Measurements from ENCODE around the gene CCR5. TPM values are rescaled to one million over a fixed set of nuclear protein-coding genes. Genes with fewer than 3 reads are reported as not detected.

CCR5 gene
- total and polyA plus RNA-seq, 9 of the 15 experiments (the other 6 are each of a cell fraction or from before 2014, with no cell fraction given): not detected

Other genes starting within 250 kb of the CCR5 start
Only the 7 nearest of the 8 such genes appear.
- not detected in 2 replicates for gene CCR1, start 162.6 kb upstream of the CCR5 start, total RNA-seq (2014; rRNA removed)
- not detected in 2 replicates for gene CCR1, start 162.6 kb upstream of the CCR5 start, total RNA-seq (2014; rRNA removed; fragmentation: Illumina TruSeq; extraction: Trizol)
- gene CCR1, start 162.6 kb upstream of the CCR5 start, total RNA-seq (2015; rRNA removed; fragmentation: Illumina TruSeq; extraction: Trizol): not detected in 2 replicates
- 0.09 TPM in 1 of 2 replicates, not detected in the other for gene CCR1, start 162.6 kb upstream of the CCR5 start, total RNA-seq (2021)
- gene CCR1, start 162.6 kb upstream of the CCR5 start, polyA plus RNA-seq (2011; rRNA removed): not detected in 2 replicates
- gene CCR1, start 162.6 kb upstream of the CCR5 start, polyA plus RNA-seq (2014; fragmentation: Illumina TruSeq; extraction: Trizol): not detected in 2 replicates
- not detected for gene CCR1, start 162.6 kb upstream of the CCR5 start, polyA plus RNA-seq (2014; fragmentation: Nextera tagmentation; extraction: Ambion mirVana)
- not detected in 2 replicates for gene CCR1, start 162.6 kb upstream of the CCR5 start, polyA plus RNA-seq (2014; rRNA removed)
- gene CCR3, start 128.5 kb upstream of the CCR5 start, total RNA-seq (2014; rRNA removed): not detected in 2 replicates
- gene CCR3, start 128.5 kb upstream of the CCR5 start, total RNA-seq (2014; rRNA removed; fragmentation: Illumina TruSeq; extraction: Trizol): not detected in 2 replicates
- gene CCR3, start 128.5 kb upstream of the CCR5 start, total RNA-seq (2015; rRNA removed; fragmentation: Illumina TruSeq; extraction: Trizol): not detected in 2 replicates
- gene CCR3, start 128.5 kb upstream of the CCR5 start, total RNA-seq (2021): not detected in 2 replicates
- gene CCR3, start 128.5 kb upstream of the CCR5 start, polyA plus RNA-seq (2011; rRNA removed): not detected in 2 replicates
- not detected in 2 replicates for gene CCR3, start 128.5 kb upstream of the CCR5 start, polyA plus RNA-seq (2014; fragmentation: Illumina TruSeq; extraction: Trizol)
- not detected for gene CCR3, start 128.5 kb upstream of the CCR5 start, polyA plus RNA-seq (2014; fragmentation: Nextera tagmentation; extraction: Ambion mirVana)
- gene CCR3, start 128.5 kb upstream of the CCR5 start, polyA plus RNA-seq (2014; rRNA removed): not detected in 2 replicates
- not detected in 2 replicates for gene CCR2, start 16.8 kb upstream of the CCR5 start, total RNA-seq (2014; rRNA removed)
- not detected in 2 replicates for gene CCR2, start 16.8 kb upstream of the CCR5 start, total RNA-seq (2014; rRNA removed; fragmentation: Illumina TruSeq; extraction: Trizol)
- gene CCR2, start 16.8 kb upstream of the CCR5 start, total RNA-seq (2015; rRNA removed; fragmentation: Illumina TruSeq; extraction: Trizol): not detected in 2 replicates
- not detected in 2 replicates for gene CCR2, start 16.8 kb upstream of the CCR5 start, total RNA-seq (2021)
- not detected in 2 replicates for gene CCR2, start 16.8 kb upstream of the CCR5 start, polyA plus RNA-seq (2011; rRNA removed)
- gene CCR2, start 16.8 kb upstream of the CCR5 start, polyA plus RNA-seq (2014; fragmentation: Illumina TruSeq; extraction: Trizol): not detected in 2 replicates
- gene CCR2, start 16.8 kb upstream of the CCR5 start, polyA plus RNA-seq (2014; fragmentation: Nextera tagmentation; extraction: Ambion mirVana): not detected
- not detected in 2 replicates for gene CCR2, start 16.8 kb upstream of the CCR5 start, polyA plus RNA-seq (2014; rRNA removed)
- gene CCRL2, start 36.3 kb downstream of the CCR5 start, total RNA-seq (2014; rRNA removed): 3.6 and 4.1 TPM in 2 replicates
- 3.4 and 4.5 TPM in 2 replicates for gene CCRL2, start 36.3 kb downstream of the CCR5 start, total RNA-seq (2014; rRNA removed; fragmentation: Illumina TruSeq; extraction: Trizol)
- 3.1 and 4.0 TPM in 2 replicates for gene CCRL2, start 36.3 kb downstream of the CCR5 start, total RNA-seq (2015; rRNA removed; fragmentation: Illumina TruSeq; extraction: Trizol)
- gene CCRL2, start 36.3 kb downstream of the CCR5 start, total RNA-seq (2021): 3.3 and 3.5 TPM in 2 replicates
- gene CCRL2, start 36.3 kb downstream of the CCR5 start, polyA plus RNA-seq (2011; rRNA removed): 4.2 and 5.4 TPM in 2 replicates
- gene CCRL2, start 36.3 kb downstream of the CCR5 start, polyA plus RNA-seq (2014; fragmentation: Illumina TruSeq; extraction: Trizol): 3.2 and 3.4 TPM in 2 replicates
- 1 to 10 TPM; 4.3 to 5.7 TPM for gene CCRL2, start 36.3 kb downstream of the CCR5 start, polyA plus RNA-seq (2014; fragmentation: Nextera tagmentation; extraction: Ambion mirVana)
- gene CCRL2, start 36.3 kb downstream of the CCR5 start, polyA plus RNA-seq (2014; rRNA removed): 2.2 and 3.5 TPM in 2 replicates
- 0.08 TPM in 1 of 2 replicates, not detected in the other for gene LTF, start 94.0 kb downstream of the CCR5 start, total RNA-seq (2014; rRNA removed)
- not detected in 2 replicates for gene LTF, start 94.0 kb downstream of the CCR5 start, total RNA-seq (2014; rRNA removed; fragmentation: Illumina TruSeq; extraction: Trizol)
- 0.08 TPM in 1 of 2 replicates, not detected in the other for gene LTF, start 94.0 kb downstream of the CCR5 start, total RNA-seq (2015; rRNA removed; fragmentation: Illumina TruSeq; extraction: Trizol)
- 0.07 and 0.13 TPM in 2 replicates for gene LTF, start 94.0 kb downstream of the CCR5 start, total RNA-seq (2021)
- gene LTF, start 94.0 kb downstream of the CCR5 start, polyA plus RNA-seq (2011; rRNA removed): not detected in 2 replicates
- gene LTF, start 94.0 kb downstream of the CCR5 start, polyA plus RNA-seq (2014; fragmentation: Illumina TruSeq; extraction: Trizol): not detected in 2 replicates
- not detected for gene LTF, start 94.0 kb downstream of the CCR5 start, polyA plus RNA-seq (2014; fragmentation: Nextera tagmentation; extraction: Ambion mirVana)
- gene LTF, start 94.0 kb downstream of the CCR5 start, polyA plus RNA-seq (2014; rRNA removed): 0.71 TPM in 1 of 2 replicates, not detected in the other
- gene RTP3, start 127.0 kb downstream of the CCR5 start, total RNA-seq (2014; rRNA removed): not detected in 2 replicates
- gene RTP3, start 127.0 kb downstream of the CCR5 start, total RNA-seq (2014; rRNA removed; fragmentation: Illumina TruSeq; extraction: Trizol): not detected in 2 replicates
- gene RTP3, start 127.0 kb downstream of the CCR5 start, total RNA-seq (2015; rRNA removed; fragmentation: Illumina TruSeq; extraction: Trizol): not detected in 2 replicates
- gene RTP3, start 127.0 kb downstream of the CCR5 start, total RNA-seq (2021): not detected in 2 replicates
- gene RTP3, start 127.0 kb downstream of the CCR5 start, polyA plus RNA-seq (2011; rRNA removed): not detected in 2 replicates
- not detected in 2 replicates for gene RTP3, start 127.0 kb downstream of the CCR5 start, polyA plus RNA-seq (2014; fragmentation: Illumina TruSeq; extraction: Trizol)
- not detected for gene RTP3, start 127.0 kb downstream of the CCR5 start, polyA plus RNA-seq (2014; fragmentation: Nextera tagmentation; extraction: Ambion mirVana)
- not detected in 2 replicates for gene RTP3, start 127.0 kb downstream of the CCR5 start, polyA plus RNA-seq (2014; rRNA removed)
- gene LRRC2, start 195.4 kb downstream of the CCR5 start, total RNA-seq (2014; rRNA removed): not detected in 2 replicates
- gene LRRC2, start 195.4 kb downstream of the CCR5 start, total RNA-seq (2014; rRNA removed; fragmentation: Illumina TruSeq; extraction: Trizol): not detected in 2 replicates
- 0.04 TPM in 1 of 2 replicates, not detected in the other for gene LRRC2, start 195.4 kb downstream of the CCR5 start, total RNA-seq (2015; rRNA removed; fragmentation: Illumina TruSeq; extraction: Trizol)
- gene LRRC2, start 195.4 kb downstream of the CCR5 start, total RNA-seq (2021): not detected in 2 replicates
- 0.04 and 0.07 TPM in 2 replicates for gene LRRC2, start 195.4 kb downstream of the CCR5 start, polyA plus RNA-seq (2011; rRNA removed)
- 0.01 TPM in 1 of 2 replicates, not detected in the other for gene LRRC2, start 195.4 kb downstream of the CCR5 start, polyA plus RNA-seq (2014; fragmentation: Illumina TruSeq; extraction: Trizol)
- gene LRRC2, start 195.4 kb downstream of the CCR5 start, polyA plus RNA-seq (2014; fragmentation: Nextera tagmentation; extraction: Ambion mirVana): under 1 TPM in 1 of 2 experiments, not detected in 1; 0.04 TPM
- gene LRRC2, start 195.4 kb downstream of the CCR5 start, polyA plus RNA-seq (2014; rRNA removed): 0.01 TPM in 1 of 2 replicates, not detected in the other

Data from K562 (cell line).